ENCODE results near the gene DLGAP5. TPM values are rescaled to one million over a fixed set of nuclear protein-coding genes. Genes with fewer than 3 reads are reported as not detected.

The DLGAP5 gene
- polyA plus RNA-seq, 4 donors, result 27.2 to 33.3 (median 29.4) TPM

GRCh38 chr14:55188686-55189295 lies 2.6 kb downstream of the DLGAP5 start:
- no peak for DNase-seq (ENCODE audit: low read depth in 4 of 4, low spot score in 3 of 4)

- no peak for DNase-seq (ENCODE audit: low read depth in 4 of 4, low spot score in 3 of 4)
These were observed 11.0 kb downstream of the DLGAP5 start for GRCh38 chr14:55180434-55180833.

GRCh38 chr14:55180006-55180405 lies 11.4 kb downstream of the DLGAP5 start:
- no peak for DNase-seq (ENCODE audit: low read depth in 4 of 4, low spot score in 3 of 4)

GRCh38 chr14:55170526-55170925 lies 20.9 kb downstream of the DLGAP5 start:
- DNase-seq (ENCODE audit: low read depth in 4 of 4, low spot score in 3 of 4), result no peak

GRCh38 chr14:55160989-55161388 lies 30.4 kb downstream of the DLGAP5 start:
- peak in 3 of 4 donors; percentile 10 to 22 (median 12) for DNase-seq (ENCODE audit: low read depth in 4 of 4, low spot score in 3 of 4)

GRCh38 chr14:55158412-55158811 lies 33.0 kb downstream of the DLGAP5 start:
- DNase-seq (ENCODE audit: low read depth in 4 of 4, low spot score in 3 of 4), result no peak

GRCh38 chr14:55157080-55157479 lies 34.3 kb downstream of the DLGAP5 start:
- no peak for DNase-seq (ENCODE audit: low read depth in 4 of 4, low spot score in 3 of 4)

- DNase-seq (ENCODE audit: low read depth in 4 of 4, low spot score in 3 of 4), result no peak
These were observed 37.4 kb downstream of the DLGAP5 start for GRCh38 chr14:55153951-55154350.

GRCh38 chr14:55152052-55152753 lies 39.2 kb downstream of the DLGAP5 start:
- DNase-seq (ENCODE audit: low read depth in 4 of 4, low spot score in 3 of 4), result no peak

GRCh38 chr14:55151601-55152000 lies 39.8 kb downstream of the DLGAP5 start:
- no peak for DNase-seq (ENCODE audit: low read depth in 4 of 4, low spot score in 3 of 4)

GRCh38 chr14:55146425-55146824 lies 45.0 kb downstream of the DLGAP5 start:
- DNase-seq (ENCODE audit: low read depth in 4 of 4, low spot score in 3 of 4), result no peak

- no peak for DNase-seq (ENCODE audit: low read depth in 4 of 4, low spot score in 3 of 4)
These were observed 48.9 kb downstream of the DLGAP5 start for GRCh38 chr14:55142466-55142865.

- DNase-seq (ENCODE audit: low read depth in 4 of 4, low spot score in 3 of 4), result no peak
These were observed 49.6 kb downstream of the DLGAP5 start for GRCh38 chr14:55141825-55142224.

GRCh38 chr14:55139696-55140509 lies 51.5 kb downstream of the DLGAP5 start:
- DNase-seq (ENCODE audit: low read depth in 4 of 4, low spot score in 3 of 4), result no peak

- no peak for DNase-seq (ENCODE audit: low read depth in 4 of 4, low spot score in 3 of 4)
These were observed 52.2 kb downstream of the DLGAP5 start for GRCh38 chr14:55139141-55139540.

- DNase-seq (ENCODE audit: low read depth in 4 of 4, low spot score in 3 of 4), result no peak
These were observed 53.3 kb downstream of the DLGAP5 start for GRCh38 chr14:55138091-55138490.

- no peak for DNase-seq (ENCODE audit: low read depth in 4 of 4, low spot score in 3 of 4)
These were observed 54.2 kb downstream of the DLGAP5 start for GRCh38 chr14:55136885-55137786.

GRCh38 chr14:55136241-55136640 lies 55.1 kb downstream of the DLGAP5 start:
- DNase-seq (ENCODE audit: low read depth in 4 of 4, low spot score in 3 of 4), result no peak

- no peak for DNase-seq (ENCODE audit: low read depth in 4 of 4, low spot score in 3 of 4)
These were observed 58.0 kb downstream of the DLGAP5 start for GRCh38 chr14:55133416-55133815.

- no peak for DNase-seq (ENCODE audit: low read depth in 4 of 4, low spot score in 3 of 4)
These were observed 59.8 kb downstream of the DLGAP5 start for GRCh38 chr14:55131370-55132137.

Measured in right renal pelvis (tissue), 4 donors.